Smooth muscle cell (in vitro differentiated cells): ENCODE results near the gene KCTD1. TPM values are rescaled to one million over a fixed set of nuclear protein-coding genes. Genes with fewer than 3 reads are reported as not detected.

Source experiments
- DNase-seq: peaks from one replicate; lab custom pipeline; 2025; ENCODE audit not compliant: unreplicated experiment; lab: John Stamatoyannopoulos, UW
- H2AFZ ChIP-seq: fragments of 200-600 bp; sonication (generic); 2 replicates; pipeline ENCODE4 v1.6.0; 2016; ENCODE audit warnings: antibody characterized with exemption, low read depth, mild to moderate bottlenecking
- H3F3A ChIP-seq: fragments of 200-600 bp; sonication (generic); 2 replicates; pipeline ENCODE4 v1.6.0; 2017; ENCODE audit warnings: antibody characterized with exemption, low read depth
- H3K27ac ChIP-seq: fragments of 200-600 bp; sonication (generic); 2 replicates; pipeline ENCODE4 v1.5.1; 2016; ENCODE audit warnings: low read depth, mild to moderate bottlenecking
- H3K27me3 ChIP-seq: fragments of 200-600 bp; sonication (generic); 2 replicates; pipeline ENCODE4 v1.6.1; 2016; ENCODE audit warnings: low read depth, mild to moderate bottlenecking
- H3K36me3 ChIP-seq: fragments of 200-600 bp; sonication (generic); 2 replicates; pipeline ENCODE4 v1.5.1; 2016; ENCODE audit warnings: low read depth
- H3K4me1 ChIP-seq: fragments of 200-600 bp; sonication (generic); 2 replicates; pipeline ENCODE4 v1.5.1; 2016; ENCODE audit warnings: low read depth
- H3K4me2 ChIP-seq: fragments of 200-600 bp; sonication (generic); 2 replicates; pipeline ENCODE4 v1.6.0; 2016; ENCODE audit warnings: mild to moderate bottlenecking
- H3K4me3 ChIP-seq: fragments of 200-600 bp; sonication (generic); 2 replicates; pipeline ENCODE4 v1.5.1; 2016; ENCODE audit warnings: mild to moderate bottlenecking
- H3K79me2 ChIP-seq: fragments of 200-600 bp; sonication (generic); 2 replicates; pipeline ENCODE4 v1.6.0; 2016; ENCODE audit warnings: low read depth, mild to moderate bottlenecking
- H3K9ac ChIP-seq: fragments of 200-600 bp; sonication (generic); 2 replicates; pipeline ENCODE4 v1.6.0; 2016; ENCODE audit warnings: low read depth
- H3K9me3 ChIP-seq: fragments of 200-600 bp; sonication (generic); replicated peaks from 2 replicates; pipeline ENCODE4 v1.5.1; 2016; ENCODE audit warnings: low read depth
- H4K20me1 ChIP-seq: fragments of 200-600 bp; sonication (generic); 2 replicates; pipeline ENCODE4 v1.6.0; 2016; ENCODE audit warnings: low read depth
- WGBS: methylation state at CpG from one replicate; pipeline ENCODE4 v1.1.7; 2016; ENCODE audit warnings: low lambda C conversion rate; 5-methylcytosine and 5-hydroxymethylcytosine counted together
- polyA plus RNA-seq: library from polyadenylated mRNA; unstranded; fragments of >200 nt; fragmentation: Nextera tagmentation; extraction: Ambion mirVana; gene quantifications from 2 replicates; pipeline ENCODE4 v1.2.1, GENCODE V29; 2016
- total RNA-seq: library from RNA; depleted of rRNA; stranded (reverse); fragments of >200 nt; gene quantifications from 2 replicates; pipeline ENCODE4 v1.2.3, GENCODE V29; 2014
- TF ChIP-seq, protein P1 (sequence below): fragments of 200-600 bp; sonication (generic); IDR thresholded peaks from 2 replicates; pipeline ENCODE4 v1.5.1; 2017; ENCODE audit warnings: borderline replicate concordance, mild to moderate bottlenecking, antibody characterized with exemption; ENCODE audit not compliant: insufficient read depth, poor library complexity, severe bottlenecking

KCTD1 gene
- total and polyA plus RNA-seq, 2 experiments from 2014 or later = 2.3 to 11.4 TPM

DNA sequence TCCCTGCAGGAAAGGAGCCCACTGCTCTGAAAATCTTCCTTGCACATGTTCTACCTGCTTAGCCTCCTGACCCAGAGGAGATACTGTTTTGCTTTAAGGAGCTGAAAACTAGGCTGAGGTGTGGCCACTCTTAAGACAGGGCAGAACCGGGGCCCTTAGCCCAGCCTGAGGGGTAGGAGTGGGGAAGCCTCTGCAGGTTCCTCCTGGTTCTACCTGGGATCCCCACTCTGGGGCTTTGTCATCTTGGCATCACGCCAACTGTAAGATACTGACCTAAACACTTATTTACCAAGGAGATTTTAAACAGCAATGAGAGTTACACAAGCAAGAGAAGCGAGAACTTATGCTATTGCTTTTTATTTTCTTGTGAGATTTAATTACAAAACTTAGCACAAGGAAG lies 86.9 kb downstream of the KCTD1 start:
- 89% methylated on average over 3 of the region's 3 CpGs for WGBS
- H3K36me3 ChIP-seq = no peaks in the 10 kb centered on the region
- TF ChIP-seq, protein P1, sequence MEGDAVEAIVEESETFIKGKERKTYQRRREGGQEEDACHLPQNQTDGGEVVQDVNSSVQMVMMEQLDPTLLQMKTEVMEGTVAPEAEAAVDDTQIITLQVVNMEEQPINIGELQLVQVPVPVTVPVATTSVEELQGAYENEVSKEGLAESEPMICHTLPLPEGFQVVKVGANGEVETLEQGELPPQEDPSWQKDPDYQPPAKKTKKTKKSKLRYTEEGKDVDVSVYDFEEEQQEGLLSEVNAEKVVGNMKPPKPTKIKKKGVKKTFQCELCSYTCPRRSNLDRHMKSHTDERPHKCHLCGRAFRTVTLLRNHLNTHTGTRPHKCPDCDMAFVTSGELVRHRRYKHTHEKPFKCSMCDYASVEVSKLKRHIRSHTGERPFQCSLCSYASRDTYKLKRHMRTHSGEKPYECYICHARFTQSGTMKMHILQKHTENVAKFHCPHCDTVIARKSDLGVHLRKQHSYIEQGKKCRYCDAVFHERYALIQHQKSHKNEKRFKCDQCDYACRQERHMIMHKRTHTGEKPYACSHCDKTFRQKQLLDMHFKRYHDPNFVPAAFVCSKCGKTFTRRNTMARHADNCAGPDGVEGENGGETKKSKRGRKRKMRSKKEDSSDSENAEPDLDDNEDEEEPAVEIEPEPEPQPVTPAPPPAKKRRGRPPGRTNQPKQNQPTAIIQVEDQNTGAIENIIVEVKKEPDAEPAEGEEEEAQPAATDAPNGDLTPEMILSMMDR = no peak
- no peaks in the 10 kb centered on the region for H4K20me1 ChIP-seq
- H3K4me2 ChIP-seq = no peak overlapping the region
- no peaks in the 10 kb centered on the region for H3F3A ChIP-seq
- H3K4me1 ChIP-seq = no peaks in the 10 kb centered on the region
- no peaks in the 10 kb centered on the region for H3K79me2 ChIP-seq
- no peak overlapping the region for H2AFZ ChIP-seq
- H3K27me3 ChIP-seq = no peaks in the 10 kb centered on the region
- H3K27ac ChIP-seq = peak overlapping the region; percentile 52
- H3K9ac ChIP-seq = peak overlapping the region; percentile 38
- DNase-seq = no peak
- H3K9me3 ChIP-seq = no peaks in the 10 kb centered on the region
- H3K4me3 ChIP-seq = no peak overlapping the region

DNA sequence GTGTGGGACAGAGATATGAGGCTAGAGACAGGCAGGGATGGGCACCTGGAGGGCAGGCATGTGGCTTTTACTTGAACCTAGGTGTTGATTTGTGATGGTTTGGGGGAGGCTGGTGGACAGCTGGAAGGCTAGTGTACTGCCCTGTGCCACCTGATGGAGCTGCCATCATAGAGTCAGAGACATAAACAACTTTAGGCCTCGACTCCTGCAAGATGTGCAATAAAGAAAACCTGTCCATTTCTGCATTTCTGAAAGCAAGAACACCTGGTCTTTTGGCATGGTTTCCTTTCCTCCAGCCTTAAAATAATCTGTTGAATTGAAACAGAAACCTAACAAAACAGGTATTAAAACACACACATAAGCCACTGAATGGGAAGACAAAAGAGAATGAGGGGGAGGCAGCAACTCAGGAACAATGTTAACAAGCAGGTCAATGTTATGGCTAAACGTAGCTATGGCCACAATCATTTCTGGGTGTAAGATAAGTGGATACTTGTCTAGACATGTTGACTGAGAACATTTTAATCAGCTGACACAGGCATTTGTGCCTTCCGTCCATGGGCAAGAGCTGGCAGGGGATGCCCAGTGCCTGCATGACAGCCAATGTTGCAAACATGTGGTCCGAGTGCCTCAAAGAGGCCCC lies 87.8 kb downstream of the KCTD1 start:
- H3K27ac ChIP-seq = peak overlapping the region; percentile 52
- H3K4me3 ChIP-seq = no peak overlapping the region
- H3K4me2 ChIP-seq = no peak overlapping the region
- TF ChIP-seq, protein P1 = no peak
- no peaks in the 10 kb centered on the region for H3K27me3 ChIP-seq
- H3K36me3 ChIP-seq = no peaks in the 10 kb centered on the region
- no peaks in the 10 kb centered on the region for H3K9me3 ChIP-seq
- no peaks in the 10 kb centered on the region for H3K79me2 ChIP-seq
- H3K9ac ChIP-seq = peak overlapping the region; percentile 31
- H3K4me1 ChIP-seq = no peaks in the 10 kb centered on the region
- no peak for DNase-seq
- no peaks in the 10 kb centered on the region for H4K20me1 ChIP-seq
- no peak overlapping the region for H2AFZ ChIP-seq
- 60% methylated on average over 4 of the region's 4 CpGs for WGBS
- no peaks in the 10 kb centered on the region for H3F3A ChIP-seq

DNA sequence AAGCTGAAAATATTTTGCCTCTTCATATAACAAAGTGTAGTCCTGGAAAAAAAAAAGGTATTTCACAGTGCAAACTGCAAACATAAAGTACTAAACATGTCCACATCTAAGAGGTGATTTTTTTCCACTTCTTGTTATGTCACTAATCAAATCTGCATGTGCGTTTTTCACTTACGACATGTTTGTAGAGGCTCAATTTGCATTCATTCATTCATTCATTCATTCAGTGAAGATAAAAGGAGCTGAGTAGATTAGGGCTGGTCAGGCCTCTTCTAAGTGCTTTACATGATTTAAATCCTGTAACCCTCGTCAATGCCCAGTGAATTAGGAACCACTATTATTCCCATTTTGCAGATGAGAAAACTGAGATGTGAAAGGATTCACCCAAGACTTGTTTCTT lies 88.5 kb downstream of the KCTD1 start:
- Histone ChIP-seq H3K4me3 (no peak overlapping the region), H3F3A (no peaks in the 10 kb centered on the region), H4K20me1 (no peaks in the 10 kb centered on the region), H3K9ac (peak overlapping the region; percentile 31), H3K79me2 (no peaks in the 10 kb centered on the region), H3K36me3 (no peaks in the 10 kb centered on the region), H3K27me3 (no peaks in the 10 kb centered on the region), H3K4me1 (no peaks in the 10 kb centered on the region), H3K9me3 (no peaks in the 10 kb centered on the region), H3K27ac (no peak overlapping the region), H2AFZ (no peak overlapping the region), H3K4me2 (no peak overlapping the region)
- TF ChIP-seq, protein P1 = no peak
- 98% methylated on average over 3 of the region's 3 CpGs for WGBS
- no peak for DNase-seq

DNA sequence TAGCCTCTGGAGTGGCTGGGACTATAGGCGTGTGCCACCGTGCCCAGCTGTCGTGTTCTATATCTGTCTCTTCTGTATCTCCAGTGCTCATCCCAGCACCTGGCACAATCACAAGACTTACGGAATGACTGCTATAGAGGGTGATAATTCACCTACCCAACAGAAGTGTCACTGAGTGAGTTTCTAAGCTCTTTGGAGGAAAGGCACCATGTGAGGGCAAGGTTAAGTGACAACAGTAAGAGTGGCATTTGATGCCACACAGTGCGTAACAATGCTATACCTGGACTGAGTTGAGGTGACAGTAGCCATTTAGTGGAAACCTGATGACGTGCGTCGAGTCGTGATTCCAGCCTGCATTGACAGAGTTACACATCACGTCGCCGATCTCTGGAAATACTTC lies 89.0 kb downstream of the KCTD1 start:
- WGBS = 96% methylated on average over 12 of the region's 12 CpGs
- no peaks in the 10 kb centered on the region for H3K36me3 ChIP-seq

More for the DNA sequence above, 89.0 kb downstream of the KCTD1 start:
- no peak overlapping the region for H3K9ac ChIP-seq
- no peaks in the 10 kb centered on the region for H3K4me1 ChIP-seq
- no peaks in the 10 kb centered on the region for H3K27me3 ChIP-seq
- TF ChIP-seq, protein P1 = no peak
- H4K20me1 ChIP-seq = no peaks in the 10 kb centered on the region
- H3K4me3 ChIP-seq = no peak overlapping the region
- no peak overlapping the region for H2AFZ ChIP-seq
- no peaks in the 10 kb centered on the region for H3K9me3 ChIP-seq
- no peak for DNase-seq
- no peaks in the 10 kb centered on the region for H3F3A ChIP-seq
- peak overlapping the region; percentile 37 for H3K27ac ChIP-seq
- no peaks in the 10 kb centered on the region for H3K79me2 ChIP-seq
- no peak overlapping the region for H3K4me2 ChIP-seq
